ENCODE results near the gene CCNJ.

The CCNJ gene

DNA sequence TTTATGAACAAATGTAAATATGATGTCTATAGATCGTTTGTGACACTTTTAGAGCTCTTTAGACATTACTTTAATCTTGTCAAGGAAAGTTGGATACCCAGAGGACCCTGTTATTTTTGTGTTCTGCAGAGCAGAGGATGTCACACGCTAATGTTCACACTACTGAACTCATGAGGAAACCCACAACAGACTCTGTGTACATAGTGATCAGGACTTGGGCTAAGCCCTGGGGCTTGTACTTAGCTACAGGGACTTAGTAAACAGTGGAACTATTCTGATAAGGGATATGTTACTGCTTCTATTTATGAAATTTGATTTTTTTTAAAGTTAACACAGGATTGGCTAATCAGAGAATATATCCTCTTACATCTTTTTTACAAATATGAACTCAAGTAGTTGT lies 50.6 kb downstream of the CCNJ start:
- TF ChIP-seq, protein P1, sequence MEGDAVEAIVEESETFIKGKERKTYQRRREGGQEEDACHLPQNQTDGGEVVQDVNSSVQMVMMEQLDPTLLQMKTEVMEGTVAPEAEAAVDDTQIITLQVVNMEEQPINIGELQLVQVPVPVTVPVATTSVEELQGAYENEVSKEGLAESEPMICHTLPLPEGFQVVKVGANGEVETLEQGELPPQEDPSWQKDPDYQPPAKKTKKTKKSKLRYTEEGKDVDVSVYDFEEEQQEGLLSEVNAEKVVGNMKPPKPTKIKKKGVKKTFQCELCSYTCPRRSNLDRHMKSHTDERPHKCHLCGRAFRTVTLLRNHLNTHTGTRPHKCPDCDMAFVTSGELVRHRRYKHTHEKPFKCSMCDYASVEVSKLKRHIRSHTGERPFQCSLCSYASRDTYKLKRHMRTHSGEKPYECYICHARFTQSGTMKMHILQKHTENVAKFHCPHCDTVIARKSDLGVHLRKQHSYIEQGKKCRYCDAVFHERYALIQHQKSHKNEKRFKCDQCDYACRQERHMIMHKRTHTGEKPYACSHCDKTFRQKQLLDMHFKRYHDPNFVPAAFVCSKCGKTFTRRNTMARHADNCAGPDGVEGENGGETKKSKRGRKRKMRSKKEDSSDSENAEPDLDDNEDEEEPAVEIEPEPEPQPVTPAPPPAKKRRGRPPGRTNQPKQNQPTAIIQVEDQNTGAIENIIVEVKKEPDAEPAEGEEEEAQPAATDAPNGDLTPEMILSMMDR (IDR thresholded peaks at IDR 0.05; ENCODE audit: low read depth, low read length, missing control alignments) = no peak
- DNase-seq (ENCODE audit: low read depth) = no peak

DNA sequence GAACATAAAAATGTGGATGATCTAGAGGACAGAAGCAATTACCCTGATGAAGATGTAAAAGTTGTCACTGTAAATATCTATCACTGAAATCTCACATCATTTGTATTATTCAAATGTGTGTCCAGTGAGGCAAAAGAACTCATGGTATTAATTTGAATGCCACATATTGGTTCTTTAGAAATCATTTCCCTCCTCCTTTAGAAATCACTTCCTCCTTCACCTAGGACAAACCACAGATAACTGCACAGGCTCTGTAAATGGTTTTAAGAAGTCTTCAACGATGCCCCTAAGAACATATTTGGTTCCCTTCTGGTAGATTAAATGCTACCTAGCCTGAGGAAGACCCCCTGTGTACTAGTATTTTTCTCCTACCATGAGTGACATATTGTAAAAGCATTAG lies 53.6 kb downstream of the CCNJ start:
- no peak for DNase-seq (ENCODE audit: low read depth)
- TF ChIP-seq, protein P1 (IDR thresholded peaks at IDR 0.05; ENCODE audit: low read depth, low read length, missing control alignments) = no peak

More for the DNA sequence above, 50.6 kb downstream of the CCNJ start:
- H3K4me3 ChIP-seq (ENCODE audit: low read depth, low read length) = no peak overlapping the region

DNA sequence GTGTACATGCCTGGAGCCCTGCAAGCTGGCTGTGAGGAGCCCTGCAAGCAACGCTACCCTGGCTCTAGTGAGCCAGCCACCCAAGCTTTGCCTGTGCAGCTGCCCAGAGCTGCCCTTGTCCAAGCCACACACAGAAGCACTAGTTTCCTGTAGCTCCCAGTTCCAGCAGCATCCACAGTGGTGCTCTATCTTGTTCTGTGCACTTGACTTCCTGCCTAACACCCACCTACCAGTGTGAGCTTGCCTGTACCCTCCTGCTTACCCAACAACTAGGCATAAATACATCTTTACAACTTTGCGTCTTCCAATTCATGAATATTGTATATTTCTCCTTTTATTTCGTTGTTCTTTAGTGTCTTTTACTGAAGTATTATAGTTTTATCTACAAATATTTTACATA lies 54.5 kb downstream of the CCNJ start:
- no peak overlapping the region for H3K4me3 ChIP-seq (ENCODE audit: low read depth, low read length)
- TF ChIP-seq, protein P1 (IDR thresholded peaks at IDR 0.05; ENCODE audit: low read depth, low read length, missing control alignments) = no peak
- no peak for DNase-seq (ENCODE audit: low read depth)

More for the DNA sequence above, 53.6 kb downstream of the CCNJ start:
- no peak overlapping the region for H3K4me3 ChIP-seq (ENCODE audit: low read depth, low read length)

DNA sequence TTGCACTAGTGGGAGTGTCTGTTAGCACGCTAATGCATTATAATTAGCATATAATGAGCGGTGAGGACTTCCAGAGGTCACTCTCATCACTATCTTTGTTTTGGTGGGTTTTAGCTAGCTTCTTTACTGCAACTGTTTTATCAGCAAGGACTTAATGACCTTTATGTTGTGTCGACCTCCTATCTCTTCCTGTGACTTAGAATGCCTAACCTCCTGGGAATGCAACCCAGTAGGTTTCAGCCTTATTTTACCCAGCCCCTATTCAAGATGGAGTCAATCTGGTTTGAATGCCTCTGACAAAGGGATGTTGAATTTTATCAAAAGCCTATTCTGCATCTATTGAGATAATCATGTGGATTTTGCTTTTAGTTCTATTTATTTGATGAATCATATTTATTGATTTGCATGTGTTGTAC lies 64.2 kb downstream of the CCNJ start:
- DNase-seq (ENCODE audit: low read depth) = no peak
- TF ChIP-seq, protein P1 (IDR thresholded peaks at IDR 0.05; ENCODE audit: low read depth, low read length, missing control alignments) = no peak
- H3K4me3 ChIP-seq (ENCODE audit: low read depth, low read length) = no peak overlapping the region
